DMS 273 treated with DMSO at 0.1 percent for 48 hours (cell line): ENCODE measurements around the gene KMT2C.
"Not testable (repeated sequence)": the region's sequence is repeated elsewhere in the genome, so short reads cannot be mapped to it uniquely, and the experiment has no call there.

Source experiments
- DNase-seq: peaks from one replicate; lab custom pipeline; 2025; lab: John Stamatoyannopoulos, UW

KMT2C gene

GRCh38 chr7:152402384-152403250, 33.2 kb downstream of the KMT2C start:
- DNase-seq = no peak

DNA sequence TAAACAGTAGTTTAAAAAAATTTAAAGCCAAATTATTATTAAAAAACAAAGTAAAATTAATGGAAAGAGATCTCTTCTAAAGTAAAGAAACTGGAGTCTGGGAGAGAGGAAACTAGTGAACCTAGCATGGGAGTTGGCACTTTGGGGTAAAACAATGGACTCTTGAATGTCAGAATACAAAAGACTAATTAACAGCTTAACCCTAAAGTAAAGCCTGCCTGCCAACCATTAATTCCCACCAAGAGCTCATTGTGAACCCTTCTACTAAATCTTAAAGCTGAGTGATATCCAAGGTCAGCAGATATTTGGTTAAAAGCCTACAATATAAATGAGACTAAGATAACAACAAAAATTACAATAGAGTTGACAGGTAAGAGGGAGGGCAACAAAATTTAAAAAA, 36.5 kb downstream of the KMT2C start:
- DNase-seq = no peak

GRCh38 chr7:152395112-152395511, 40.7 kb downstream of the KMT2C start:
- DNase-seq = no peak

DNA sequence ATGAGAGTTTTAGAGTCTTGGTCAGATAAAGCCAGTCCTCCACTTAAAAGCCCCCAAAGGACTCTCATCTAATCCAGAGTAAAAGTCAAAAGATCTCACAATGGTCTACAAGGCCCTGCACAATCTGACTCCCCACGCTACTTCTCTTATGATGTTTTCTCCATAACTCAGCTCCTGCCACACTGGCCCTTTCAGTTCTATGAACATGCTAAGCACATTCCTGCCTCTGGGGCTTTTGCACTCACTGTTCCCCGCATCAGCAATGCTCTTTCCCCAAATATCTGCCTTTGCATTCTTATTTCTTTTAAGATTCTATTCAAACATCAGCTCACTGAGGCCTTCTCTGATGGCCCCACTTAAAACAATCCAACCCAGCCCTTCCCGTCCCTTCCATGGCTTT, 41.6 kb downstream of the KMT2C start:
- DNase-seq = not testable (repeated sequence)

DNA sequence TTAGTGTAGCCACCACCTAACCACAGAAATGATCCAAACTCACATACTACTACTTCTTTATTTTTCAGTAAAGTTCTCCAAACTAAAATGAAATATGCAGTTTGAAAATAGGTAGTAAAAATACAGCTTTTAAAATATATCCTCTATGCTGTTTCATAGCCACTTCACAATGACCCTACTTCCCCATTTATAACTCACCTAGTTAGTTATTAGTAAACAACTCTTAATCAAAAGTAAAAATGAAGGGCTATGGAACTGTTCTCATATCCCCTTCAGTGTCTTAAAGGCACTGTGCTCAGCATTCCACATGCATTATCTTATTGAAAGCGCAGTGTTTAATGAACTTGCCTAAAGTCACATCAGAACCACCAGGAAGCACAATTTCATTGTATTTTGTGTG, 43.5 kb downstream of the KMT2C start:
- no peak for DNase-seq

DNA sequence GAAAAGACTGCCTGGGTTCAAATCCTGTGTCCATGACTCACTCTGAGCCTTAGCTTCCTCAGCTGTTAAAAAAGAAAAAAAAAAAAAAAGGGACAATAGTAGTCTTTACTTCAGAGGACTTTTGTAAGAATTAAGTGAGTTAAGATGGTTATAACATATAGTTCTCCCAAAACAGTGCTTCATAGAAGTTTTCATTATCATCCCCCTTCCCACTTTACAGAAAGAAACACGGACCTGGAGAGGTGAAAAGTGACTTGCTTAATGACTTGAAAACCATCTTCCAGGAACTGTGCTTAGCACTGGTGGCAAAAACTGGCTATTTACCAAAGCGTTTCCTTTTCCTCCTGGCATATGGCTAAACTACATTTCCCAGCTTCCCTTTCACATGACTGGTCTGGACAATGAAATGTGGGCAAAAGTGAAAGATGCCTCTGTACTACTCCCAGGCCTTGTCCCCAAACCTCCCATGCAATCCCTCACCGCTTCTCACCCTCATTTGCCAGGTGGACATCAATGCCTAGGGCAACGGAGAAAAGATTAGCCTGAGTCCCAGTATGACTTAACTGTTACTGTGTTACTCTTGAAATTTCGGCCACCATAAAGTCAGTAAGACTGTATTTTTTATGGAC, 49.6 kb downstream of the KMT2C start:
- DNase-seq = not testable (repeated sequence)

GRCh38 chr7:152384235-152385200, 51.3 kb downstream of the KMT2C start:
- not testable (repeated sequence) for DNase-seq

DNA sequence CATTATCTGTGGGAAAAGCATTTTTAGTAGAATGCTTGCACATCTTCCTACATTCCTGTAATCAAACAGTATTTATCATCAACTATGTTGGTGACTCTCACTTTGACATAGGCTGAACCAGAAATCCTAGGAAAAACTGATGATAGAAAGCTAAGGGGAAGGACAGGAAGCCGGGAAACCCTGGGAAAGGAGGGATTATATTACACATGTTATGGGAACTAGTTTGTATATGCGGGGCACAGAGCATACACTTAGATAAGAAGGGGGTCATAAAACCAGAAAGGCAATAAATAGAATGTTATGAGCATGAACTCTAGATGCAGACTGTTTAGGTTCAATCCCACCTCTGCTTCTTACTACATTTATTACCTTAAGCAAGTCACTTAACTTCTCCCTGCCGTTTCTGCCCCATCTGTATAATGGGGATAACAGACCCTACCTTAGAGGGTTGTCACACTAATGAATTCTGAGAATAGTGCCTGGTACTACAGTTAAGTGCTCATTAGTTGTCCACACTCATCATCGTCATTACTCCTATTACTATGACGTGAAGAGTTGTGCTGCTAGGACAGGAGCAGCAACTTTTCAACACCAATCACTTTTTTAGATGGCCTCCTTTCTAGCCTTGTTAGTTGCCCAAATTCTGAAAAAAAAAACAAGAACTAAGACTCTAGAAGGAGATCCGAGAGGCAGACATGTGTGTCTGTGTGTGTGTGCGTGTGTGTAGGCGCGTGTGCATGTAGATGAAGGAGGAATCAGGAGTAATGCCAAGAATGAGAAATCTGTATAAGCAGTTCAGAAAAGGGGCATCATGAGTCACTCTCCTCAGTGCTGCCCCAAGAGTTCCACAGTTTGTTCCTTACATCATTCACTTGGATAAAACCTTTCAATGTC, 52.2 kb downstream of the KMT2C start:
- no peak for DNase-seq

DNA sequence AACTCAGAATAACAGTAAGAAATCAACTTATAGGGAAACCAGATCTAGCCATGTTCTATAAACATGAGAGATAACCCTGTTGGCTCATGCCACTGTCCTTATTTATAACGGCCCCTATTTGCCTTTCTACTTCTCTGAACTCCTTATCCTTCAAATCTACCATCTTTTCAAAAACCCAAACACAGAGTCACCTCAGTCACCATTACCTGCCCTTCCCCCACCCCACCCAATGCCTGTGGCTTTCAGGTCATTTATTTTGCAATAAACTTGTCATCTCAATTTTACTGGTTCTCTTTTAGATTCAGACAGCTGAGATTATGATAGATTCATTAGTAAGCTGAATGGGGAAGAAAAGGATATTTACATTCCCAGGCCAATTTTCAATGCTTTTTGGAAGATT, 53.6 kb downstream of the KMT2C start:
- no peak for DNase-seq

GRCh38 chr7:152380931-152381578, 54.7 kb downstream of the KMT2C start:
- not testable (repeated sequence) for DNase-seq

GRCh38 chr7:152378497-152378896, 57.3 kb downstream of the KMT2C start:
- DNase-seq = not testable (repeated sequence)

GRCh38 chr7:152376716-152377484, 58.9 kb downstream of the KMT2C start:
- not testable (repeated sequence) for DNase-seq

DNA sequence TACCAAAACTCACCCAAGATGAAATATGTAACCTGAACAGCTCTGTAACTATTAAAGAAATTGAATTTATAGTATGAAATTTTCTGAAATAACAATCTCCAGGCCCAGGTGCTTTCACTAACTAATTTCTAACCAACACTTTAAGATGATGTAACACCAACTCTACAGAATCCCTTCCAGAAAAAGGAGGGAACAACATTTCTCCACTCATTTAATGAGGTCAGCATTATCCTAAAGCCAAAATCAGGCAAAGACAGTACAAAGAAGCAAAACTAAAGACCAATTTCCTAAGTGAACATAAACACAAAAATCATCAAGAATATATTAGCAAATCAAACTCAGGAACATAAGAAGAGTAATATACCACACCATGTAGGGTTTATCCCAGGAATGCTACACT, 65.5 kb downstream of the KMT2C start:
- no peak for DNase-seq

GRCh38 chr7:152369518-152369917, 66.3 kb downstream of the KMT2C start:
- DNase-seq = no peak

DNA sequence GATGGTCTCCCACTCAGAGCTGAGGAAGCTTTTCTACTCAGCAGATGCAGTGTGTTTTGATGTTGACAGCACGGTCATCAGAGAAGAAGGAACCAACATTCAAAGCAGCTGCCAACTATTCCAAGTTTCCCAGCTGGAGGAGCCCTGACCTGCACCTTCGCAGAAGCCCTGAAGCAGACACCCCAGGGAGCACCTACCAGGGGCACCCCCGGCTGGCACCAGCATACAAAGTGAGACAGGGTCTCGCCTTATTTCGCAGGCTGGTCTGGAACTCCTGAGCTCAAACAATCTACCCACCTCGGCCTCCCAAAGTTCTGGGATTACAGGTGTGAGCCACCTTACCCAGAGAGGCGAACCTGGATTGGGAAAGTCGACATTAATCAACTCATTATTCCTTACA, 68.6 kb downstream of the KMT2C start:
- DNase-seq = no peak

GRCh38 chr7:152366662-152367061, 69.1 kb downstream of the KMT2C start:
- DNase-seq = no peak

- no peak for DNase-seq
Measured at GRCh38 chr7:152365982-152366603, 69.7 kb downstream of the KMT2C start.

DNA sequence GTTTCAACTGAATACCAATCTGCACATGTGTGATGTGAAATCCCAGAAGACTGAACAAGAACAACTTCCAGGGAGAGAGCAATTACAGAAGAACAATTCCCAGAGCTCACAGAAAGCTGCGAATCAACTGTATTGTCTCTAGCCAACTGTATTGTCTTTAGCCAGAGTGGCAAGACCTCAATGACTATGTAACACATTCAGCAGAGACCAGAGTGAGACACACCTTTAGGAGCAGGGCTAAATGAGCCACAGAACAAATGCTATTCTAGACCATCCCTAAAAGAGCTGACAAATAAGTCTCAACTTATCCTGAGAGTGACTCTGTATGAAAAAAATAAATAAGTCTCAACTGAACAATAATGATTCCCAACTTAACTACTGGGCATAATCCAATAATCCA, 72.0 kb downstream of the KMT2C start:
- DNase-seq = no peak

GRCh38 chr7:152362128-152362926, 73.5 kb downstream of the KMT2C start:
- DNase-seq = no peak
